ENCODE results near the gene TRAM2. TPM values are rescaled to one million over a fixed set of nuclear protein-coding genes. Genes with fewer than 3 reads are reported as not detected.
"Not testable (repeated sequence)": the region's sequence is repeated elsewhere in the genome, so short reads cannot be mapped to it uniquely, and the experiment has no call there.

TRAM2 gene
- total RNA-seq, 1 donor from 2014 or later: 10.3 TPM

- intact Hi-C loops (cut with DNase I): no loop called here
- DNase-seq (ENCODE audit: low spot score): no peak
Measured at GRCh38 chr6:52482903-52483670, 93.8 kb downstream of the TRAM2 start.

DNA sequence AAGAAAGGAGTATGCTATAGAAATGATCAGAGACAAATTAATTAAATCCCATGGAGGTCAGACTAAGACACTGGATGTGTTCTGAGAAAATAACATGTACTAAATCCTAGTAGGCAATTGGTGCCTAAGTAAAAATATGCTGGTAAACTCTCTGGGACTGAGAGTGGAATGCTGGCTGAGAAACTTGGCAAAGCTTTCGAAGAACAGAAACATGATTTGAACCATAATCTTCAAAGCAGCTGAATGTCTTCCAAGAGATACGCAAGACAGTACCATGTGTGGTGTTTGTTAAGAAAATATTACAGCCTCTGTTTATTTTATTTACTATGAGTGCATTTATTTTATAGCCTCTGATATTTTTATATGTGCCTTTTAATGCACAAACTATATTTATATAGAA lies 101.6 kb downstream of the TRAM2 start:
- DNase-seq (ENCODE audit: low spot score): no peak
- intact Hi-C loops (cut with DNase I): no loop called here

GRCh38 chr6:52474173-52474572 lies 102.7 kb downstream of the TRAM2 start:
- DNase-seq (ENCODE audit: low spot score): no peak
- intact Hi-C loops (cut with DNase I): no loop called here

DNA sequence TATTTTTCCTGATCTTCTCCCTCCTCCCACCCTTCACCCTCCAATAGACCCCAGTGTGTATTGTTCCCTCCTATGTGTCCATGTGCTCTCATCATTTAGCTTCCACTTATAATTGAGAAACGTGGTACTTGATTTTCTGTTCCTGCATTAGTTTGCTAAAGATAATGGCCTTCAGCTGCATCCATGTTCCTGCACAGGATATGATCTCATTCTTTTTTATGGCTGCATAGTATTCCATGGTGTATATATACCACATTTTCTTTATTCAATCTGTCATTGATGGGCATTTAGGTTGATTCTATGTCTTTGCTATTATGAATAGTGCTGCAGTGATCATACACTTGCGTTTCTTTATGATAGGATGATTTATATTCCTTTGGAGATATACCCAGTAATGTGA lies 115.7 kb downstream of the TRAM2 start:
- DNase-seq (ENCODE audit: low spot score); intact Hi-C loops (cut with DNase I): not testable (repeated sequence)

GRCh38 chr6:52457096-52457495 lies 119.8 kb downstream of the TRAM2 start:
- DNase-seq (ENCODE audit: low spot score): no peak
- intact Hi-C loops (cut with DNase I): no loop called here

- DNase-seq (ENCODE audit: low spot score): no peak
- intact Hi-C loops (cut with DNase I): no loop called here
Measured at GRCh38 chr6:52454556-52454955, 122.3 kb downstream of the TRAM2 start.

Other genes with a start within 250 kb of the TRAM2 start
- gene PAQR8, start 214.9 kb downstream of the TRAM2 start, total RNA-seq: 2.0 TPM
- 6.2 TPM for gene EFHC1, start 156.7 kb downstream of the TRAM2 start, total RNA-seq
- 8.3 TPM for gene TMEM14A, start 94.1 kb upstream of the TRAM2 start, total RNA-seq
- gene GSTA2, start 186.4 kb upstream of the TRAM2 start, total RNA-seq: not detected
- not detected for gene GSTA1, start 226.8 kb upstream of the TRAM2 start, total RNA-seq